Type B pancreatic cell (in vitro differentiated cells): Measurements from ENCODE around the gene HTR3B. TPM values are rescaled to one million over a fixed set of nuclear protein-coding genes. Genes with fewer than 3 reads are reported as not detected.

ENCODE experiments used
- DNase-seq: peaks from one replicate; pipeline ENCODE4 v3.0.0; 2021; ENCODE audit warnings: mixed read lengths; ENCODE audit not compliant: unreplicated experiment; ENCODE audit errors: extremely low spot score
- H3K27ac Mint-ChIP-seq: 2 replicates; pipeline ENCODE4 v1.8.0; 2021; ENCODE audit warnings: mild to moderate bottlenecking, mixed read lengths
- H3K27me3 Mint-ChIP-seq: 2 replicates; pipeline ENCODE4 v1.8.0; 2021; ENCODE audit warnings: mixed read lengths
- H3K36me3 Mint-ChIP-seq: 2 replicates; pipeline ENCODE4 v1.8.0; 2021; ENCODE audit warnings: mixed read lengths
- H3K4me1 Mint-ChIP-seq: one replicate; pipeline ENCODE4 v1.8.0; 2021; ENCODE audit warnings: mixed read lengths; ENCODE audit not compliant: unreplicated experiment
- H3K4me3 Mint-ChIP-seq: 2 replicates; pipeline ENCODE4 v1.8.0; 2021; ENCODE audit warnings: mild to moderate bottlenecking, mixed read lengths
- H3K9me3 Mint-ChIP-seq: 2 replicates; pipeline ENCODE4 v1.8.0; 2021; ENCODE audit warnings: mixed read lengths
- total RNA-seq: library from RNA; stranded (reverse); gene quantifications from 2 replicates; pipeline ENCODE4 v1.2.1, GENCODE V29; 2021; ENCODE audit warnings: low replicate concordance
- TF ChIP-seq, protein P1 (sequence below): fragments of 200-600 bp; sonication (generic); conservative IDR thresholded peaks from 2 replicates; pipeline ENCODE4 v1.5.0; 2021; ENCODE audit warnings: antibody characterized with exemption, mild to moderate bottlenecking

Gene HTR3B
- total RNA-seq, 1 donor from 2014 or later: 0.17 TPM

DNA sequence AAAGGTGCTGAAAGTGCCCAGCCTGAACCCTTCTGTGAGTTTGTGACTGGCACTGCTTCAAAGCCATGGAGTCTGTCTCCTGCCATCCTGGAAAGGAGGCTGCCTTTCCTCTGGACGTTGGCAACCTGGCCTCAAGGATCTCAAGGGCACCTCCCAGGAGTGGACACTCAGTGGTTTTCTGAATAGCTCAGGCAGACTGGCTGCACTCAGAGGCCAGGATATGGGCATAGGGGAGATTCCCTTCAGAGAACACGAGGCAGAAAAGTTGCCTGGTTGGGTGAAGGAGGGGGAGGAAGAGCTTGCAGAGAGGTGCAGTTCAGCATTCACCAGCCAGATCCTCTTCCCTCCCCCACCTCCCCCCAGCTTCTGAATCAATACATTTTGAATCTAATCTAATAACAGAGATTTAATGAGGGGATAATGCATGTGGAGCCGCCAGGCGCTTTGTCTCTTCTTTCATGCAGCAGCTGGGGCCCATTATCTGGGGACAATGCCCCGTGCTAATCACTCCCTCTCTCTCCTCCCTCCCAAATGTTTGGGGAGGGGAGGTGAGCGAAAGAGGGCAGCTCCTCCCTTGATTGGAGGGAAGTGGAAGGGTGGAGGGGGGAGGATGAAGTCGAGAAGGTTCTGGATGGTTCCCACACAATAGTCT is 88.0 kb downstream of the HTR3B start:
- H3K27ac Mint-ChIP-seq: no peak overlapping the region
- H3K27me3 Mint-ChIP-seq: peaks cover 60% of the 10 kb centered on the region
- H3K9me3 Mint-ChIP-seq: no peaks in the 10 kb centered on the region
- H3K4me3 Mint-ChIP-seq: no peak overlapping the region
- no peaks in the 10 kb centered on the region for H3K36me3 Mint-ChIP-seq
- TF ChIP-seq, protein P1, sequence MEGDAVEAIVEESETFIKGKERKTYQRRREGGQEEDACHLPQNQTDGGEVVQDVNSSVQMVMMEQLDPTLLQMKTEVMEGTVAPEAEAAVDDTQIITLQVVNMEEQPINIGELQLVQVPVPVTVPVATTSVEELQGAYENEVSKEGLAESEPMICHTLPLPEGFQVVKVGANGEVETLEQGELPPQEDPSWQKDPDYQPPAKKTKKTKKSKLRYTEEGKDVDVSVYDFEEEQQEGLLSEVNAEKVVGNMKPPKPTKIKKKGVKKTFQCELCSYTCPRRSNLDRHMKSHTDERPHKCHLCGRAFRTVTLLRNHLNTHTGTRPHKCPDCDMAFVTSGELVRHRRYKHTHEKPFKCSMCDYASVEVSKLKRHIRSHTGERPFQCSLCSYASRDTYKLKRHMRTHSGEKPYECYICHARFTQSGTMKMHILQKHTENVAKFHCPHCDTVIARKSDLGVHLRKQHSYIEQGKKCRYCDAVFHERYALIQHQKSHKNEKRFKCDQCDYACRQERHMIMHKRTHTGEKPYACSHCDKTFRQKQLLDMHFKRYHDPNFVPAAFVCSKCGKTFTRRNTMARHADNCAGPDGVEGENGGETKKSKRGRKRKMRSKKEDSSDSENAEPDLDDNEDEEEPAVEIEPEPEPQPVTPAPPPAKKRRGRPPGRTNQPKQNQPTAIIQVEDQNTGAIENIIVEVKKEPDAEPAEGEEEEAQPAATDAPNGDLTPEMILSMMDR: no peak
- no peaks in the 10 kb centered on the region for H3K4me1 Mint-ChIP-seq
- no peak for DNase-seq

DNA sequence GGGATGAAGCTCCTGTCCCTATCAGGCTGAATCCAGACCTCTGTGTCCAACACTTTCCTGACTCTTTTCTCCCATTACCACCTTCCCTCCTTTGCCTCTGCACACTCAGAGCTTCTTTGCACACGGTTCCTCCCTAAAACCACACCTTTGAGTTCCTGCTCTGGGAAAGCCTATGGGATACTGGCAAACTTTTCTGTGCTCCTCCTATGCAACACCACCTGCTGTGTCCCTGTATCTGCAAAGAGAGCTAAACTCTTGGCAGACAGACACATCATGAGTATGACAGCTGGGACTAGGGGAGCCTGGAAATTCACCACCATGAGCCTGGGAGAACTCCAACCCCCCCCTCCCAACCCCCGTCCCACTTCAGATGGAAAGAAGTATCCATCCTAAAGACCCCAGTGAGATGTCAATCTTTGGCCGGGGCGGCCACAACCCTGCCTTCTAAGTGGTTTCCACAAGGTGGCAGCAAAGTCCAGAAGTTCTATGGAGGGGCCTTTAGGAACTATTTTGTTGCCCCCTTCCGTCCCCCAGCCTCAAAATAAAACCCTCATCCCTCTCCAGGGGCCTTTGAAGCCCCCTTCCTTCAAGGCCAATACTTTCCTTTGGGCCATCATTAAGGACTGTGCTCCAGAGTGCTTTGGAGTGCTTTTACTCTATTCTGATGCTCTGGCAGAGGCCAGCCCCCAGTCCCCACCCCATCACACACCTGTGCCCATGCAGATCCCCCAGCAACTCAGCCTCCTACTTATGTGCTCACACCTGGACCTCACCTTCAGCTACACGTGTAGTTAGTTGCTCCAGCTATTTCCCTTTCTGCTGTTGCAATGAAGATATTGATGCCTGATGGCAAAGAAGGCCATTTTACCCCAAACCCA is 89.7 kb downstream of the HTR3B start:
- DNase-seq: no peak
- Mint-ChIP-seq H3K4me1 (no peaks in the 10 kb centered on the region), H3K27me3 (peaks cover 58% of the 10 kb centered on the region), H3K36me3 (no peaks in the 10 kb centered on the region), H3K4me3 (no peak overlapping the region), H3K9me3 (no peaks in the 10 kb centered on the region), H3K27ac (no peak overlapping the region)
- TF ChIP-seq, protein P1: peak; percentile 87

Other genes with a start within 250 kb of the HTR3B start
- gene TMPRSS5, start 198.5 kb upstream of the HTR3B start, total RNA-seq: 0.81 and 2.6 TPM in 2 replicates
- gene ZW10, start 131.1 kb upstream of the HTR3B start, total RNA-seq: 19.9 and 21.9 TPM in 2 replicates
- not detected in 2 replicates for gene CLDN25, start 125.0 kb upstream of the HTR3B start, total RNA-seq
- gene USP28, start 29.2 kb upstream of the HTR3B start, total RNA-seq: 22.7 and 46.9 TPM in 2 replicates
- 0.27 TPM in 1 of 2 replicates, not detected in the other for gene HTR3A, start 70.3 kb downstream of the HTR3B start, total RNA-seq
- gene ZBTB16, start 154.9 kb downstream of the HTR3B start, total RNA-seq: 2.6 and 11.9 TPM in 2 replicates